ENCODE data around the gene TP53I13.

DNA sequence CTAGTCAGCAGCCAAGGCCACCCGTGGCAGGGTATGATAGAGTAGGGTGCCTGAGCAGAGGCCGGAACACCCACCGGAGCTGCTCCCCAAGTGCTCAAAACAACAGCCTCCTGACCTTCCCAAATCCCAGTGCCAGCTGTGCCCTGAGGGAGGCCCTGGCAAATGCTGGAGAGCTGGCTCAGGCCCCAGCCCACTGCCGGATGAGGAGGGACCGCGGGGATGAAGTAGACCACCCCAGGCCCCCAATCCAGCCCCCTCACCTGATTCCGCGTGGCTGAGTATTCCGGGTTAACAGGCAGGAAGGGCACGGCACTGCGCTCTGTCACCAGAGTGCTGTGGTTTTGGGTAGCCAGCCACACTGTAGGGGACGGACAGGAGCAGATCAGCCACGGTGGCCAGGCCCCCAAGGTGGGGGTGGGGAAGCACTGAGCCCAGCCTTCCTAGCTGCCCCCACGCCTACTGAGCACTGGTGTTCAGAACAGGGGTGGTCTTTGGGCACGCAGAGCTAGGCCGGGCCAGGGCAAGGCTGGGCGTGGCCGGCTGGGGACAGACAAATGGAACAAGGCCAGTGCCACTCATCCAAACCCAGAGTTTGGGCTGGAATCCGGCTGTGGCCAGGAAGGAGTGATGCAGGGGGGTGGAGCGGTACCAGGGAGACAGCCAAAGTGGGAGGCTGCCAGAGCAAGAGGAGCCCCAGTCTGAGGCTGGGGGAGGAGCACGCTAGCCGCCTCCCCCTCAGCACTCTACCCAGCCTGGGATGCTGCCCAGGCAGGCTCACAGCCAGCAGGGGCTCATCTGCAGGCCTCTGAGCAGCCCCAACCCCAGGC lies 9.1 kb downstream of the TP53I13 start:
- TF ChIP-seq FOXP2 (optimal IDR thresholded peaks at IDR 0.05; ENCODE audit: control extremely low read depth, extremely low read length, insufficient read depth): no peak
- no peak for TF ChIP-seq EZH2 (IDR thresholded peaks at IDR 0.05)
- no peak for TF ChIP-seq POLR2AphosphoS5 (IDR thresholded peaks at IDR 0.05; ENCODE audit: borderline replicate concordance, low read depth, low read length)

Measured in SK-N-MC (cell line).